ENCODE results near the gene TIMP3. TPM values are rescaled to one million over a fixed set of nuclear protein-coding genes. Genes with fewer than 3 reads are reported as not detected.

TIMP3 gene
- total RNA-seq, 1 experiment from 2014 or later = 0.87 TPM

DNA sequence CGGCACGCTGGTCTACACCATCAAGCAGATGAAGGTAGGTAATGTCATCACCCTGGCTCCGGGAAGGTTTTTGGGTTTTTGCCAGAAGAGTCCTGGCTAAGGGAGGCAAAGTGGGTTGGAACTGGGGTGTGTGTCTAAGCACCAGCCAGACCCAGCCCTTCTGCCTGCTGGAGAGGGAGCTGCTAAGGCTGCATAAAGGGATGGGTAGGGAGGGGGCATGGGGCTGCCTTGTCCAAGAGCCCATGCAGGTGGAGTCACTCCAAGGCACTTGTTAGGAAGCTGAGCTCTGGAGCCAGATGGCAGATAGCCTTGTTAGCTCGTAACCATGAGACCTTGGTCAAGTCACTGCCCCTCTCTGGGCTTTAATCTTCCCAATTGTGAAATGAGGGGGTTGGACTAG is 48.0 kb downstream of the TIMP3 start:
- H2AK5ac ChIP-seq (ENCODE audit: insufficient read length, low read length) = no peak overlapping the region
- no peak overlapping the region for H4K91ac ChIP-seq (ENCODE audit: insufficient read length, low read depth, low read length)
- no peaks in the 10 kb centered on the region for H3K4me1 ChIP-seq (ENCODE audit: insufficient read depth, low read length)
- no peak overlapping the region for H3T11ph ChIP-seq (ENCODE audit: low read length)
- H4K5ac ChIP-seq (ENCODE audit: insufficient read length, low read depth, low read length) = no peak overlapping the region
- no peaks in the 10 kb centered on the region for H3K4me1 Mint-ChIP-seq
- H3K18ac ChIP-seq (ENCODE audit: insufficient read length, low read depth, low read length) = no peak overlapping the region
- DNase-seq = no peak
- H2BK120ac ChIP-seq (ENCODE audit: low read depth, low read length, poor library complexity, severe bottlenecking) = no peak overlapping the region
- no peak overlapping the region for H3K27ac ChIP-seq (ENCODE audit: insufficient read length, low read depth, low read length)
- H3K27ac Mint-ChIP-seq = no peak overlapping the region
- H3K23ac ChIP-seq (ENCODE audit: insufficient read length, low read depth, low read length) = no peak overlapping the region
- no peak overlapping the region; the same call in 1 of the 2 replicates for H3K14ac ChIP-seq (ENCODE audit: insufficient read depth, low read length)
- no peaks in the 10 kb centered on the region for H3K79me1 ChIP-seq (ENCODE audit: insufficient read depth, low read depth, low read length, poor library complexity, severe bottlenecking)
- no peaks in the 10 kb centered on the region for H3K27me3 ChIP-seq (ENCODE audit: insufficient read depth, low read length)
- H3K56ac ChIP-seq (ENCODE audit: insufficient read length, low read depth, low read length) = no peak overlapping the region
- WGBS (ENCODE audit: extremely low coverage, insufficient read length, low lambda C conversion rate) = no CpG with 5 or more reads among the region's 4 CpGs
- H3K36me3 Mint-ChIP-seq (ENCODE audit: insufficient read depth in 1 of 3, low read depth in 3 of 3) = peaks cover 0 to 9% (median 0%) of the 10 kb centered on the region in 3 experiments; a peak in 3 of 7 replicates
- no peak overlapping the region for H2BK12ac ChIP-seq (ENCODE audit: insufficient read length, low read depth, low read length)
- no peak overlapping the region for H2AFZ ChIP-seq (ENCODE audit: low read length)
- H4K20me1 ChIP-seq (ENCODE audit: control insufficient read depth, insufficient read depth, insufficient read length) = no peaks in the 10 kb centered on the region
- no peak overlapping the region for H3K4me3 Mint-ChIP-seq
- H3K4ac ChIP-seq (ENCODE audit: low read depth, low read length) = no peak overlapping the region
- no peak overlapping the region for H2BK5ac ChIP-seq (ENCODE audit: insufficient read length, low read length)
- no peaks in the 10 kb centered on the region for H3K23me2 ChIP-seq (ENCODE audit: insufficient read length, low read depth, low read length, poor library complexity, severe bottlenecking)
- no peak overlapping the region for H4K8ac ChIP-seq (replicated peaks; ENCODE audit: insufficient read length, low read depth, low read length)
- no peaks in the 10 kb centered on the region for H3K79me2 ChIP-seq (ENCODE audit: insufficient read depth, low read length)
- no peaks in the 10 kb centered on the region for H3K9me3 Mint-ChIP-seq
- no peak overlapping the region for H3K4me2 ChIP-seq (ENCODE audit: insufficient read depth, insufficient read length, low read length)
- H3K27me3 Mint-ChIP-seq (ENCODE audit: low read depth) = no peaks in the 10 kb centered on the region
- H2BK20ac ChIP-seq (ENCODE audit: low read depth, low read length, poor library complexity, severe bottlenecking) = no peak overlapping the region
- TF ChIP-seq, protein P1, sequence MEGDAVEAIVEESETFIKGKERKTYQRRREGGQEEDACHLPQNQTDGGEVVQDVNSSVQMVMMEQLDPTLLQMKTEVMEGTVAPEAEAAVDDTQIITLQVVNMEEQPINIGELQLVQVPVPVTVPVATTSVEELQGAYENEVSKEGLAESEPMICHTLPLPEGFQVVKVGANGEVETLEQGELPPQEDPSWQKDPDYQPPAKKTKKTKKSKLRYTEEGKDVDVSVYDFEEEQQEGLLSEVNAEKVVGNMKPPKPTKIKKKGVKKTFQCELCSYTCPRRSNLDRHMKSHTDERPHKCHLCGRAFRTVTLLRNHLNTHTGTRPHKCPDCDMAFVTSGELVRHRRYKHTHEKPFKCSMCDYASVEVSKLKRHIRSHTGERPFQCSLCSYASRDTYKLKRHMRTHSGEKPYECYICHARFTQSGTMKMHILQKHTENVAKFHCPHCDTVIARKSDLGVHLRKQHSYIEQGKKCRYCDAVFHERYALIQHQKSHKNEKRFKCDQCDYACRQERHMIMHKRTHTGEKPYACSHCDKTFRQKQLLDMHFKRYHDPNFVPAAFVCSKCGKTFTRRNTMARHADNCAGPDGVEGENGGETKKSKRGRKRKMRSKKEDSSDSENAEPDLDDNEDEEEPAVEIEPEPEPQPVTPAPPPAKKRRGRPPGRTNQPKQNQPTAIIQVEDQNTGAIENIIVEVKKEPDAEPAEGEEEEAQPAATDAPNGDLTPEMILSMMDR (conservative IDR thresholded peaks at IDR 0.05) = no peak
- H2BK15ac ChIP-seq (ENCODE audit: low read depth, low read length) = no peak overlapping the region
- no peak overlapping the region for H3K9ac ChIP-seq (ENCODE audit: extremely low read depth, insufficient read length, low read length)
- H3K9me3 ChIP-seq (ENCODE audit: control insufficient read depth, low read depth, low read length) = no peaks in the 10 kb centered on the region
